Measurements from ENCODE around the gene CABLES1.

- TF ChIP-seq EZH2 (IDR thresholded peaks at IDR 0.05) (no peak), POLR2AphosphoS5 (IDR thresholded peaks at IDR 0.05; ENCODE audit: borderline replicate concordance, low read depth, low read length) (no peak)
Measured at GRCh38 chr18:23243178-23243577, 107.9 kb downstream of the CABLES1 start.

Data from SK-N-MC (cell line).